HepG2 (cell line): ENCODE measurements around the gene PCED1B. TPM values are rescaled to one million over a fixed set of nuclear protein-coding genes. Genes with fewer than 3 reads are reported as not detected.

Experiments used
- ATAC-seq: fragments of 200-7000 bp; cut with Tn5 transposase; 3 replicates; pipeline ENCODE4 v1.9.1; 2020; ENCODE audit warnings: mild to moderate bottlenecking, moderate library complexity
- BruUV-seq: library from RNA; stranded (reverse); fragments of 400-500 nt; replicated peaks from 2 replicates; lab custom pipeline; 2021; lab: Mats Ljungman, UMichigan
- CTCF ChIA-PET: fragments of 300-600 bp; formaldehyde crosslinking; extraction: SDS; loops from one replicate; lab custom pipeline; 2021; ENCODE audit warnings: low total read pairs, inconsistent platforms, low intra/inter-chr PET ratio; lab: Yijun Ruan, JAX
- POLR2A ChIA-PET: fragments of 350-600 bp; sonication (Branson Sonifier 250); formaldehyde crosslinking; loops from one replicate; lab custom pipeline; 2020; ENCODE audit warnings: antibody characterized with exemption, inconsistent platforms; lab: Yijun Ruan, JAX
- DNase-seq: peaks from one replicate; pipeline ENCODE4 v3.0.0-alpha.2; 2015; ENCODE audit warnings: low spot score
- FAIRE-seq: peaks from 3 replicates; lab custom pipeline; 2011; peaks lifted over from hg19 to GRCh38; lab: Jason Lieb, UNC
- H2AFZ ChIP-seq: one replicate; pipeline ENCODE4 v1.6.1; 2011; ENCODE audit warnings: low read length, inconsistent platforms
- H3K27ac ChIP-seq: fragments of 300-600 bp; 3 replicates; pipeline ENCODE4 v1.8.0; 2011; ENCODE audit warnings: mixed run types, mild to moderate bottlenecking, mixed read lengths, low read length, inconsistent platforms; ENCODE audit not compliant: insufficient read depth; ENCODE audit errors: extremely low read length
- H3K27me3 ChIP-seq, 2 experiments: fragments of 200-600 bp in 1 of 2; 2 replicates in 1 of 2; 3 replicates in 1 of 2; pipeline versions ENCODE4 v1.6.0 to v1.8.0; 2011; ENCODE audit warnings: low read length in 2 of 2, mild to moderate bottlenecking in 2 of 2, moderate library complexity in 2 of 2, inconsistent platforms in 1 of 2; ENCODE audit not compliant: insufficient read depth in 2 of 2, control insufficient read depth in 1 of 2
- H3K36me3 ChIP-seq, 2 experiments: fragments of 200-600 bp in 1 of 2; replicated peaks in 1 of 2; 2 replicates in 1 of 2; 3 replicates in 1 of 2; pipeline versions ENCODE4 v1.5.1 to v1.8.0; 2011; ENCODE audit warnings: low read length in 2 of 2, inconsistent platforms in 1 of 2; ENCODE audit not compliant: insufficient read depth in 2 of 2, control insufficient read depth in 1 of 2
- H3K4me1 ChIP-seq: 2 replicates; pipeline ENCODE4 v1.5.1; 2012; ENCODE audit warnings: low read length, inconsistent platforms; ENCODE audit not compliant: insufficient read depth
- H3K4me2 ChIP-seq: 2 replicates; pipeline ENCODE4 v1.6.0; 2011; ENCODE audit warnings: low read depth, low read length, inconsistent platforms
- H3K4me3 ChIP-seq, 3 experiments: fragments of 200-600 bp in 1 of 3; sonication (generic), shearing (Covaris generic) in 1 of 3; replicated peaks in 1 of 3; 2 replicates each; pipeline ENCODE4 v1.5.1; 2011 to 2016; ENCODE audit warnings: low read length in 3 of 3, inconsistent platforms in 2 of 3, low read depth in 2 of 3, mild to moderate bottlenecking in 2 of 3, control low read depth in 1 of 3, mixed read lengths in 1 of 3; ENCODE audit not compliant: insufficient read depth in 1 of 3
- H3K79me2 ChIP-seq: one replicate; pipeline ENCODE4 v1.6.1; 2011; ENCODE audit warnings: low read length, inconsistent platforms; ENCODE audit not compliant: insufficient read depth
- H3K9ac ChIP-seq: 2 replicates; pipeline ENCODE4 v1.6.0; 2011; ENCODE audit warnings: mild to moderate bottlenecking, low read depth, low read length, inconsistent platforms; ENCODE audit not compliant: insufficient read depth
- H3K9me3 ChIP-seq: 2 replicates; pipeline ENCODE4 v1.5.1; 2012; ENCODE audit warnings: mild to moderate bottlenecking, low read length
- H4K20me1 ChIP-seq: 2 replicates; pipeline ENCODE4 v1.6.0; 2011; ENCODE audit warnings: inconsistent platforms, mild to moderate bottlenecking, low read length, moderate library complexity; ENCODE audit not compliant: insufficient read depth
- CAMTA2 ChIP-seq: sonication (generic); formaldehyde crosslinking; IDR thresholded peaks from 2 replicates; pipeline ENCODE4 v1.4.0; 2020; ENCODE audit warnings: mild to moderate bottlenecking, missing genetic modification reagents, borderline replicate concordance
- CC2D1A ChIP-seq: sonication (generic); formaldehyde crosslinking; IDR thresholded peaks from 2 replicates; pipeline ENCODE4 v1.8.1; 2023; ENCODE audit warnings: mild to moderate bottlenecking, missing genetic modification reagents
- CREBL2 ChIP-seq: sonication (generic); formaldehyde crosslinking; IDR thresholded peaks from 2 replicates; pipeline ENCODE4 v1.8.1; 2023; ENCODE audit warnings: missing genetic modification reagents, mild to moderate bottlenecking, borderline replicate concordance
- GRHL1 ChIP-seq: sonication (generic); formaldehyde crosslinking; conservative IDR thresholded peaks from 2 replicates; pipeline ENCODE4 v1.8.0; 2022; ENCODE audit warnings: missing genetic modification reagents
- HNRNPL ChIP-seq: fragments of 200-400 bp; formaldehyde crosslinking; IDR thresholded peaks from 2 replicates; pipeline ENCODE4 v1.6.1; 2017; ENCODE audit warnings: mild to moderate bottlenecking, low read depth, low read length
- KDM2A ChIP-seq: sonication (generic); formaldehyde crosslinking; IDR thresholded peaks from 2 replicates; pipeline ENCODE4 v1.4.0; 2020; ENCODE audit warnings: low read depth, missing genetic modification reagents, borderline replicate concordance
- MAFK ChIP-seq, 2 experiments: IDR thresholded peaks in 1 of 2; conservative IDR thresholded peaks in 1 of 2; 2 replicates each; pipeline ENCODE4 v1.6.1; 2011; ENCODE audit warnings: improper control_type of control experiment in 2 of 2, low read length in 2 of 2
- NFRKB ChIP-seq: fragments of 450-650 bp; IDR thresholded peaks from 2 replicates; pipeline ENCODE4 v1.6.1; 2017
- POGZ ChIP-seq: sonication (generic); formaldehyde crosslinking; IDR thresholded peaks from 2 replicates; pipeline ENCODE4 v1.4.0; 2020; ENCODE audit warnings: mild to moderate bottlenecking, missing genetic modification reagents
- REXO4 ChIP-seq: sonication (generic); formaldehyde crosslinking; IDR thresholded peaks from 2 replicates; pipeline ENCODE4 v1.8.0; 2022; ENCODE audit warnings: missing genetic modification reagents, mild to moderate bottlenecking, borderline replicate concordance
- TGIF2 ChIP-seq: IDR thresholded peaks from 2 replicates; pipeline ENCODE4 v1.6.1; 2016; ENCODE audit warnings: control low read depth, missing compliant biosample characterization
- ZNF513 ChIP-seq: sonication (generic); formaldehyde crosslinking; conservative IDR thresholded peaks from 2 replicates; pipeline ENCODE4 v1.5.0; 2020; ENCODE audit warnings: missing genetic modification reagents
- ZNF558 ChIP-seq: sonication (generic); formaldehyde crosslinking; IDR thresholded peaks from 2 replicates; pipeline ENCODE4 v1.9.0; 2022; ENCODE audit warnings: mild to moderate bottlenecking, missing genetic modification reagents, borderline replicate concordance
- ZNF629 ChIP-seq: sonication (generic); formaldehyde crosslinking; conservative IDR thresholded peaks from 2 replicates; pipeline ENCODE4 v1.5.0; 2020; ENCODE audit warnings: missing genetic modification reagents
- ZNF784 ChIP-seq: sonication (generic); formaldehyde crosslinking; IDR thresholded peaks from 2 replicates; pipeline ENCODE4 v1.5.1; 2020; ENCODE audit warnings: missing genetic modification reagents, mild to moderate bottlenecking, borderline replicate concordance
- ZNF878 ChIP-seq: sonication (generic); formaldehyde crosslinking; IDR thresholded peaks from 2 replicates; pipeline ENCODE4 v1.8.1; 2023; ENCODE audit warnings: mild to moderate bottlenecking, missing genetic modification reagents, moderate library complexity
- ZSCAN25 ChIP-seq: sonication (generic); formaldehyde crosslinking; IDR thresholded peaks from 2 replicates; pipeline ENCODE4 v1.8.0; 2022; ENCODE audit warnings: mild to moderate bottlenecking, missing genetic modification reagents
- WGBS: methylation state at CpG from one replicate; pipeline ENCODE4 v1.1.6; 2017; ENCODE audit warnings: low lambda C conversion rate; 5-methylcytosine and 5-hydroxymethylcytosine counted together
- in situ Hi-C: cut with HindIII; loops from 2 replicates; pipeline ENCODE4 v1.10.0; 2017; ENCODE audit warnings: low pct_unique_long_range_greater_than_20kb; ENCODE audit not compliant: extremely low pct_ligation_motif_present
- intact Hi-C: fragments of 100-400 bp; cut with micrococcal nuclease; formaldehyde crosslinking; loops from one replicate; pipeline ENCODE4 v1.10.0; 2022; ENCODE audit not compliant: unreplicated experiment
- polyA plus RNA-seq, 8 experiments: library from polyadenylated mRNA; depleted of rRNA in 3 of 8; stranded (reverse) in 7 of 8; unstranded in 1 of 8; fragments of >200 nt; fragmentation: Illumina TruSeq in 4 of 8; extraction: Trizol in 4 of 8; gene quantifications; 2 replicates each; pipeline versions ENCODE4 v1.2.1 to v1.2.3, GENCODE V29; 2011 to 2016; ENCODE audit warnings: low read depth in 4 of 8, missing spikeins in 1 of 8, mixed read lengths in 1 of 8; ENCODE audit not compliant: insufficient read depth in 1 of 8
- total RNA-seq, 5 experiments: library from RNA; depleted of rRNA; stranded (reverse); fragments of >200 nt; fragmentation: Illumina TruSeq; extraction: Trizol; gene quantifications; 2 replicates each; pipeline ENCODE4 v1.2.3, GENCODE V29; 2016; ENCODE audit warnings: low read depth in 1 of 5

Gene PCED1B
- total and polyA plus RNA-seq, 2 of the 13 experiments (the other 11 are each of a cell fraction or from before 2014, with no cell fraction given) = 0.11 to 0.37 TPM

- no peak overlapping the region for H3K27ac ChIP-seq
- H3K9ac ChIP-seq = 0 out of 2 replicates have a peak overlapping the region, but pooled peaks have one; percentile 60
- no peaks in the 10 kb centered on the region for H3K9me3 ChIP-seq
- no peaks in the 10 kb centered on the region for H3K27me3 ChIP-seq
- intact Hi-C loops (no loop called here), in situ Hi-C loops (no loop called here)
- 56% methylated on average over 3 of the region's 3 CpGs for WGBS
- H3K4me3 ChIP-seq = no peak overlapping the region
- H3K79me2 ChIP-seq = no peaks in the 10 kb centered on the region
- TF ChIP-seq NFRKB = no peak
- no peak for TF ChIP-seq POGZ
- no peak for TF ChIP-seq ZNF878
- TF ChIP-seq CAMTA2 = no peak
- TF ChIP-seq ZNF513 (CRISPR knock-in tag) = no peak
- TF ChIP-seq MAFK (conservative IDR thresholded peaks at IDR 0.05 in 1 of 2, IDR thresholded peaks at IDR 0.05 in 1 of 2; ENCODE audit: low read length in 2 of 2) = no peak
- no peak for TF ChIP-seq ZNF784 (CRISPR knock-in tag)
- no peak for TF ChIP-seq KDM2A (CRISPR knock-in tag)
- no peak for TF ChIP-seq CREBL2 (CRISPR knock-in tag)
- TF ChIP-seq TGIF2 = no peak
- no peak for TF ChIP-seq ZNF629
- no peak for TF ChIP-seq REXO4 (CRISPR knock-in tag)
- no peak for TF ChIP-seq CC2D1A (CRISPR knock-in tag)
- no peak for TF ChIP-seq HNRNPL
- TF ChIP-seq ZSCAN25 (CRISPR knock-in tag) = no peak
- no peak for TF ChIP-seq GRHL1 (CRISPR knock-in tag)
- no peak for TF ChIP-seq ZNF558 (CRISPR knock-in tag)
- no peak overlapping the region for H2AFZ ChIP-seq
- CTCF ChIA-PET = no interaction called here
- H4K20me1 ChIP-seq = no peaks in the 10 kb centered on the region
- POLR2A ChIA-PET = no interaction called here
- DNase-seq (no peak), ATAC-seq (no peak), FAIRE-seq (no peak)
- no TSS peak for BruUV-seq
- H3K4me1 ChIP-seq = peaks cover 52% of the 10 kb centered on the region
- no peaks in the 10 kb centered on the region for H3K36me3 ChIP-seq
- peak overlapping the region; percentile 87 for H3K4me2 ChIP-seq
Observed at GRCh38 chr12:47222520-47223030, 143.2 kb downstream of the PCED1B start.
